HG03565 (cell line): ENCODE measurements around the gene KIRREL3.

ENCODE experiments used
- ATAC-seq: cut with Tn5 transposase; IDR thresholded peaks from one replicate; pipeline ENCODE4 v1.9.1; 2021; ENCODE audit warnings: mild to moderate bottlenecking, moderate library complexity; ENCODE audit not compliant: unreplicated experiment

The KIRREL3 gene

DNA sequence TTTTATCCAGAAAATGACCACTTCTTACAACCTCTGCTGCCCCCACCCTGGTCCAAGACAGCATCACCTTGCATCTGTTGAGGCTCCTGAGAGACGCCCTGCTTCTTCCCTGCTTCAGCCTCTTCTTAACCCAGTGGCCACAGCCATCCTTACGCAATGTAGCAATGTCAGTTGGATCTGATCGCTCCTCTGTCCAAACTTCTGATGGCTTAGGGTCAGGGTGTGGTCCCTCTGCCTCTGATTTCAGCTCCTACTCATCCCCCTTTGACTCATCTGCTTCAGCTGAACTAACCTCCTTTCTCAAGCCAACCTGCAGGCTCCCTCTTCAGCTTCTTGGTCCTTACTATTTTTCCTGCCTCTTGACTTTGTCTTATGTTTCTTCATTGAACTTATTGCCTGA is 280.8 kb downstream of the KIRREL3 start:
- ATAC-seq: no peak

GRCh38 chr11:126718276-126718675 is 282.3 kb downstream of the KIRREL3 start:
- no peak for ATAC-seq

- ATAC-seq: peak; percentile 41
Measured at GRCh38 chr11:126716456-126717083, 284.0 kb downstream of the KIRREL3 start.

DNA sequence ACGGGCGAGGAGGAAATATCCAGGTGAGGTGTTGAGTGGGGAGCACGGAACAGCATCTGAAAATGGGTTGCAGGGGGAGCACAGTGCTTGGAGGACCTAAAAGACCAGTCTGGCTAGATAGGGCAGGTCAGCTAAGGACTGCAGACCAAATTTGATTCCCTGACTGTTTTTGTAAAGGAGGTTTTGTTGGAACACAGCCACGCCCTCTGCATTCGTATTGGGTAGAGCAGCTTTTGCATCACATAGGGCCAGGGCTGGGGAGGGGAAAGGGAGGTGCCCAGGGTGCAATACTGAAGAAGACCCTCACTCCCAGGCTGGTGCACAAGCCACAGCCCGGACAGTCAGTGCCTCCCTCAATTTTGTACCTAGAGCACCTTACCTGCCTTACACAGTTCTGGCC is 286.8 kb downstream of the KIRREL3 start:
- ATAC-seq: no peak

DNA sequence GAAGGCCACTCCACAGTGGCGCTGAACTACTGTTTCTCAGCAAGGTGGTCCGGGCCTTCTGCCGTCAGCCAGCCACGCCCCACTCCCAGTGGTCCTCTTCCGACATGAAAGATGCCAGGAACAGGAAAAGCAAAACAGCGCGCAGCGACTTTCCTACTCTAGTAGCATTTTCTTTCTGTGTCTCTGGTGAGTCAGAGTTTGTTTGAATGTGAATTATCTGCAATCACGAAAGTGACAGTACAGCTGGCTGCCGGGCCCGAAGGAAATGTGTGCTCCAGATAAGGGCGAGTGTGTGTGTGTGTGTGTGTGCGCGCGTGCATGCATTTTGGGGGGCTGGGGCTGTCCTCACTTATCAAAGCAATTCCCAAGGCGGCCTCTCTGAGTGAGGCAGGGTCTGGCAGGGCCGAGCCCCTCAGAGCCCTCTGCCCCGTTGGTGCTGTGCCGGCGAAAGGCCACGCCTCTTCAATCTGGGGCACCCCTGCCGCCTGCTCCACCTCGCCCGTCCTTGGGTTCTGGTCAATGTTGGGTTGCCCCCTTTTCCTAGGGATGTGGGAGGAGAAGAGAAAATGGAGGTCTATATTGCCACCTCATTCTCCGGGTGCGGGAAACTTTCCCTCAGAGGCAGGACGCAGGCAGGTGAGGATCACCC is 288.5 kb downstream of the KIRREL3 start:
- ATAC-seq: no peak

GRCh38 chr11:126710804-126711399 is 289.7 kb downstream of the KIRREL3 start:
- no peak for ATAC-seq

DNA sequence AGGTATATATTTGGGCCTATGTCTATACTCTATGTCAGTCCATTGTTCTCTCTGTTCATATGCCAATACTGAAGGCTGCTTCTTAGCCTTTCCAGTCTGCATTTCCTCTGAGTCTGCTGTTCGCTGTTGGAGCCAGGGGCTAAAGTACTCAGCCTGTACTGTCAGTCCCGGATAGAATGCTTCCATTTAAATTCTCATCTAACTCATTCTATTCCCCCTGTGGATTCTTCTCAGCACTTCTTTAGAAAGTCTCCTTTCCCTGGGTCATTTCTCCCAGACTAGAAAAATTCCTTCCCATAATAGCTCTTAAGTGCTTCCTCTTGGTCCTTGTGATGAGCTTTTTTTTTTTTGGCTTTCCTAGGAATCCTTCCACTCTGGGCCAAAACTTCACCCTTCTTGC is 293.1 kb downstream of the KIRREL3 start:
- no peak for ATAC-seq

- ATAC-seq: no peak
Measured at GRCh38 chr11:126704096-126704495, 296.5 kb downstream of the KIRREL3 start.

DNA sequence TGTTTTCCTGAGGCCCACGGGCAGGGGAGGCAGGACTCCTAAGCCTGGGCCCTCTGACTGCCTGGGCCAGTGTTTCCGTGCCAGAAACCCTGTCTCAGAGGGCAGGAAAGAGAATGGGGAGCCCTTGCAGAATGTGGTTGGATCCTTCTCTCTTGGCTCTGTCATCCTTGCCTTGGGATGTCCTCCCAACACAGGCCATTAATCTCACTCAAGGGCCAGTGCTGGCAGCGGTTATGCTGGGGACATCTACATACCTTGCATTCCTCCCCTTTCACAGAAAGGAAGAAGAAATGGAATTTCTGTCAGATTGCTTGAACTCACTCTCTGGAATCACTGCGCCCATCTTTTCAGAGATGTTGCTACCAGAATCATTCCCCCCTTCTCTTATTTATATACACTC is 296.9 kb downstream of the KIRREL3 start:
- no peak for ATAC-seq

DNA sequence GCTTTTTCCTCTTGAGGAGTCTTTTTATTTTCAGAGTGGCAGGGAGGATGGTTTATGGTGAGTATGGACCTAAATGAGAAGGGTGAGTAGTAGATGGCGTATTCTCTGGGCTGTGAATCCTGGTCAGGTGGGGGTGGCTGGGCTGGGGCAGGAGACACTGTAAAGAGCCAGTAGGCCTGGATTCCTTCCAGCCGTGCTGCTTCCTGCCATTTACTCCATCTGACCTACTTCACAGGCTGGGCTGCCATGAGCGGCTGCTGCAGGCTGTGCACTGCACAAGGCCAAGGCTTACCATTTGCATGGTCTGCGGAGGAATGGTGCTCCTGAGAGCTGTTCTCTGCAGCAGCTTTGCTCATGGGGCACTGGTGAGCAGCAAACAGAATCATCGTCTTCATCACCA is 297.6 kb downstream of the KIRREL3 start:
- ATAC-seq: no peak

- no peak for ATAC-seq
Measured at GRCh38 chr11:126702165-126702720, 298.3 kb downstream of the KIRREL3 start.

DNA sequence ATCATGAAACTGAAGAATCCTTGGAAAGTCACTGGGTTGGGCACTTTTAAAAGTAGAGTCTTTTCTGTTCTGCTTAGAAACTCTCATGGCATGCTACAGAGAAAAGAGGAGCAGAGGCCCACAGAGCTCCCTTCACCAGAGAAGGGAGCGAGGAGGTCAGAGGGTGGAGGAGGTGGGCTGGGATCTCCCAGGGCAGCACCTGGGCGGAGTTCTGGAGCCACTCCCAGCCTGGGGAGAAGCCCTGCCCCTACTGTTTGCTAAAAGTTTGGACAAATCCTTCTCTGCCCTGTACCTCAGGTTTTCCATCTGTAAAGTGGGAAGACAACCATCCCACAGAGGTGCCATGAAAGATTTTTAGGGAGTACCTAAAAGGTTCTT is 299.1 kb downstream of the KIRREL3 start:
- ATAC-seq: no peak

DNA sequence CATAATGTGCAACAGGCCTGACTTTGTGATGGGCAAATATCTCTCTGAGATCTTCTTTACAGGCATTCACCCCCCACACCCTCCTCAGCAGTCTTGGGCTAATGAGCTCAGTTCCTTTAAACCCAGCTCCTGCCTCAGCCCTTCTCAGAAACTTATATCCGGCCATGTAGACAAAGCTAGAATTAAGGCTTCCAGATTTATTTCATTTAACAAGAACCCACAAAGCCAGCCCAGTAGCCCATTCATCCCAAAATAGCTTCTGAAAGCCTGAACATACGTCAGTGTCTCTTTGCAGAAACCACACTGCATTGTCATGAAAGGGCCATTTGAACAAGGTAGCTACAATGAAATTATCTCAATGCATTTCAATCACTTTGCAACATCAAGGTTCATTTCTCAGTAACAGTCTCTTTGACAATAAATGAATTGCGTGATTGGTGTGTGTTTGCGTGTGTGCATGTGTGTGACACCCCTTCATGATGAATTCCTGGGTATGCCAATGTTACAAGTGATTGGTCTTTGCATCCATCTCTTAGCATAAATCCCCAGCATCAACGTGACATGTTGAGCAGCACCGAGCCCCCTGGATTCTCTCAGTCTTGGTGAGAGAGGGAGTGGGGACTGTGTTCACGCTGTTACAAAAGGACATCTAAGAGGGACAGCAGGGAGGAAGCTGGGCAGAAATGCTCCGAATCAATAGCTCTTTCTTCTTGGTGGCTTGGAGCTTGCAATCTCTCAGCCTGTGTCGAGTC is 299.6 kb downstream of the KIRREL3 start:
- ATAC-seq: peak; percentile 86

GRCh38 chr11:126698576-126698975 is 302.0 kb downstream of the KIRREL3 start:
- ATAC-seq: no peak

- ATAC-seq: no peak
Measured at GRCh38 chr11:126697936-126698335, 302.6 kb downstream of the KIRREL3 start.

DNA sequence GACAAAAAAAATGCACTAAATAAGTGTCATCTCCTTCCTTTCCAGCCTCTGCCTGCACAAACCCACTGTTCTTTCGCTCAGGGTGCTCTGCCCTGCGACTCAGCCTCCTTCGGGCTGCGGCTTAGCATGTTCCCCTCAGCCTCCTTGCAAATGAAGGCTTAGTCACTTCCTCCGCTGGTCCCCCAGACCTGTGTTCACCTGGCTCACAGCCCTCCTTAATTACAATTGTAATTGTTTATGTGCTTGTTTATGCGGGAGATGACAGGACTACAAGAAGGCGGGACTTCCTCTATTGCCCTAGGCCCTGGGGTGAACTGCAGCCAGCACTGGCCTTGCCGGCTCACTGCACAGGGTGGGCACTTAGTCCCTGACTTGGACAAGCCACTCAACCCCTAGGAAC is 303.6 kb downstream of the KIRREL3 start:
- no peak for ATAC-seq

DNA sequence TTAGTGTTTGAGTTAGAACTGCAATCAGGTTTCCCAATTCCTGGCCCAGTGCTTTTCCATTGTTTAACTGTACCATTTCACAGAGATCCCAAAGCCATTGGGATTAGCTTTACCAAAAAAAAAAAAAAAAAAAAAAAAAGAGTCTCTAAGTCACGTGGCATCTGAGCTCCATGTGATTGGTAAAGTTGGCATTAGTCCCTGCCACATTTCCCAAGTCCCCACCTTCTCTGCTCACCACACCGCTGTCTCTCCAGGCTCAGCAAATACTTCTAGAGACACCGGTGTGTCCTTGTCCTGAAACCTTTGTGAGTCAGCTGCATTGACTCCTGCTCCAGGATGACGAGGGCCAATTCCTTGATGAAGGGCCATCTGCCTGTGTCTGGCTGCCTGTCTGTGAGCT is 305.3 kb downstream of the KIRREL3 start:
- no peak for ATAC-seq

DNA sequence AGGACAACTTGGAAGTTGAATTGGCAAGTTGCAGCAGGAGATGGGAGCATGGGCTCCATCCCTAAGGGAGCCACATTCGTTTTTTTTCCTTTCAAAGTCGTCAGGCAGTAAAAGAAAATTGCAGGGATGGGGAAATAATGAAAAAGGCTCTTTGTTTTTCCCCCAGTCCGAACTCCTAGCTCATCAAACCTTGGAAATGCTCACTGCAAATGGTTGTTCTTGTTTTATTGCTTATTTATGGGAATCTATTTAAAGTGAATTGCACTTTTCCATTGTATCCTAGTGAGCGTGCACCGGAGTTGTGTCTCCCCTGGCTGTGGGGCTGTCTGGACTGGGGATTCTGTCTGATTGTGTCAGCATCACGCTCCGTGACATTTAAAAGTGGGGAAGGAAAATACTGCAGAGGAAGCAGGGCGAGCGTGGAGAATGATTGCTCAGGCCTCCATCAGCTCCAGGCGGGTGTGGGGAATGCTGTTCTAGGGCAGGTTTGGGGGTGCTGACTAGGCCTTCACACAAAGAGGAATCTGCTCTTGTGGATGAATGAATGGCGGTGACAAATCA is 306.4 kb downstream of the KIRREL3 start:
- ATAC-seq: no peak

DNA sequence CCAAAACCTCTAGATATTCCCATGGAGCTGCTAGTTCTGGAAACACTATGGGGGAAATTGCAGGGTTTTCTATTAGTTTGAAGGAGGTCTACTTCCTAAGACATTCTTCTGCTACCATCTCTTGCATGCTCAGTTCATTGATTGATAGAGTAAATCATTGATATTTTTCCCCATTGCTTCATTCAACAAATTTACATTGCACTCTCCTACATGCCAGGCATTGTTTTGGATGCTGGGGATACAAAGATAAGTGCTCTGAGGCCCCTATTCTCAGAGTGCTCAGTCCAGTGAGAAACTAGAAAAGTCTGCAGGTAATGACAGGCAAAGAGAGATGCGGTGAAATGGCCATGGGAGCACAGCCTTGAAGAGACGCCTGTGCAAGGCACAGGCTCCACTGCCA is 313.1 kb downstream of the KIRREL3 start:
- no peak for ATAC-seq

DNA sequence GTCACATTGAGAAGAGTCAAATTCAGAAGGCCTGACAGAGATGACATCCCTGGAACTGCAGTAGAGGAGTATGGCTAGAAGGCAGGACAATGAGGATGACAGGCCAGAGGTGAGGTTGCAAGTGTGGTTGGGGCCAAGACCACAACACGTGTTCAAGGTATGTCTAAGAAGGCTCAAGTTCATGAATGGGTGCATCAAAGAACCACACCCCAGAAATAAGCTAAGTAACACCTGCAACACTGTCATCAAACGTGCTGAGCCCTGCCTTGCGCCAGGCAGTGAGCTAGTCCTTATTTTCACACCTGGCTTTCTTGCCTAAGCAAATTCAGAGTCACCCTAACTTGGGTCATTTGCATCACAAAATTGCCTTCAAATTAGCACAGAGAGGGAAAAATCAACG is 313.6 kb downstream of the KIRREL3 start:
- ATAC-seq: no peak
